HepG2 (cell line): Measurements from ENCODE around the gene ALDH3B2.

Source experiments
- CEBPZ ChIP-seq: IDR thresholded peaks from 2 replicates; pipeline ENCODE4 v1.6.1; 2012; ENCODE audit warnings: low read length, improper control_type of control experiment
- CREB1 ChIP-seq, 2 experiments: fragments of 450-650 bp in 1 of 2; IDR thresholded peaks; 2 replicates each; pipeline ENCODE4 v1.6.1; 2016 to 2017; ENCODE audit warnings: control low read depth in 1 of 2, mild to moderate bottlenecking in 1 of 2, missing compliant biosample characterization in 1 of 2, missing genetic modification characterization in 1 of 2
- KDM4B ChIP-seq: sonication (generic); formaldehyde crosslinking; IDR thresholded peaks from 2 replicates; pipeline ENCODE4 v1.4.0; 2020; ENCODE audit warnings: missing genetic modification reagents
- SAFB2 ChIP-seq: sonication (generic); formaldehyde crosslinking; IDR thresholded peaks from 2 replicates; pipeline ENCODE4 v1.5.1; 2020; ENCODE audit warnings: missing genetic modification reagents, low read depth, mild to moderate bottlenecking, borderline replicate concordance
- ZBTB8A ChIP-seq: sonication (generic); formaldehyde crosslinking; IDR thresholded peaks from 2 replicates; pipeline ENCODE4 v1.4.0; 2020; ENCODE audit warnings: mild to moderate bottlenecking, low read depth, missing genetic modification reagents, borderline replicate concordance
- ZC3H13 ChIP-seq: sonication (generic); formaldehyde crosslinking; IDR thresholded peaks from 2 replicates; pipeline ENCODE4 v1.8.1; 2023; ENCODE audit warnings: mild to moderate bottlenecking, missing genetic modification reagents, moderate library complexity
- TF ChIP-seq, protein P1 (sequence below): sonication (generic); formaldehyde crosslinking; IDR thresholded peaks from 2 replicates; pipeline ENCODE4 v1.5.0; 2020; ENCODE audit warnings: mild to moderate bottlenecking, missing genetic modification reagents, moderate library complexity

- TF ChIP-seq KDM4B: no peak
- TF ChIP-seq SAFB2 (CRISPR knock-in tag): no peak
- no peak for TF ChIP-seq ZC3H13 (CRISPR knock-in tag)
- TF ChIP-seq CEBPZ: no peak
- TF ChIP-seq, protein P1, sequence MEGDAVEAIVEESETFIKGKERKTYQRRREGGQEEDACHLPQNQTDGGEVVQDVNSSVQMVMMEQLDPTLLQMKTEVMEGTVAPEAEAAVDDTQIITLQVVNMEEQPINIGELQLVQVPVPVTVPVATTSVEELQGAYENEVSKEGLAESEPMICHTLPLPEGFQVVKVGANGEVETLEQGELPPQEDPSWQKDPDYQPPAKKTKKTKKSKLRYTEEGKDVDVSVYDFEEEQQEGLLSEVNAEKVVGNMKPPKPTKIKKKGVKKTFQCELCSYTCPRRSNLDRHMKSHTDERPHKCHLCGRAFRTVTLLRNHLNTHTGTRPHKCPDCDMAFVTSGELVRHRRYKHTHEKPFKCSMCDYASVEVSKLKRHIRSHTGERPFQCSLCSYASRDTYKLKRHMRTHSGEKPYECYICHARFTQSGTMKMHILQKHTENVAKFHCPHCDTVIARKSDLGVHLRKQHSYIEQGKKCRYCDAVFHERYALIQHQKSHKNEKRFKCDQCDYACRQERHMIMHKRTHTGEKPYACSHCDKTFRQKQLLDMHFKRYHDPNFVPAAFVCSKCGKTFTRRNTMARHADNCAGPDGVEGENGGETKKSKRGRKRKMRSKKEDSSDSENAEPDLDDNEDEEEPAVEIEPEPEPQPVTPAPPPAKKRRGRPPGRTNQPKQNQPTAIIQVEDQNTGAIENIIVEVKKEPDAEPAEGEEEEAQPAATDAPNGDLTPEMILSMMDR: no peak
- TF ChIP-seq CREB1 (IDR thresholded peaks at IDR 0.05): no peak
- TF ChIP-seq CREB1 (CRISPR knock-in tag; IDR thresholded peaks at IDR 0.05): no peak
- TF ChIP-seq ZBTB8A (CRISPR knock-in tag): no peak
Observed at GRCh38 chr11:67646535-67647336, 27.7 kb downstream of the ALDH3B2 start.
